OCI-LY3 (cell line): Measurements from ENCODE around the gene MED25.

Source experiments
- H2AFZ ChIP-seq: fragments of 200-600, 300-600 bp; shearing (Covaris generic); 2 replicates; pipeline ENCODE4 v1.6.0; 2014; ENCODE audit warnings: antibody characterized with exemption, low read depth, low read length
- H3K27ac ChIP-seq: fragments of 200-600, 300-600 bp; sonication (generic); 2 replicates; pipeline ENCODE4 v1.5.1; 2014; ENCODE audit warnings: mild to moderate bottlenecking, low read length, moderate library complexity, mixed read lengths
- H3K27me3 ChIP-seq: fragments of 200-600, 300-600 bp; sonication (generic); 2 replicates; pipeline ENCODE4 v1.6.1; 2014; ENCODE audit warnings: low read depth, low read length, mixed read lengths
- H3K36me3 ChIP-seq: fragments of 200-600, 300-600 bp; sonication (generic); replicated peaks from 2 replicates; pipeline ENCODE3; 2014; ENCODE audit warnings: low read depth, low read length, mixed read lengths
- H3K4me1 ChIP-seq: fragments of 300-600, 200-600 bp; sonication (generic); 2 replicates; pipeline ENCODE4 v1.6.1; 2014; ENCODE audit warnings: low read length, mixed read lengths
- H3K4me2 ChIP-seq: fragments of 200-600, 300-600 bp; sonication (generic); 2 replicates; pipeline ENCODE4 v1.6.1; 2014; ENCODE audit warnings: low read length, mixed read lengths
- H3K4me3 ChIP-seq: fragments of 300-600, 200-600 bp; sonication (generic); 2 replicates; pipeline ENCODE4 v1.5.1; 2014; ENCODE audit warnings: antibody characterized with exemption, mild to moderate bottlenecking, low read length, moderate library complexity
- H3K79me2 ChIP-seq: fragments of 300-600, 200-600 bp; shearing (Covaris generic); 2 replicates; pipeline ENCODE4 v1.6.1; 2014; ENCODE audit warnings: mild to moderate bottlenecking, low read length, mixed read lengths
- H3K9ac ChIP-seq: fragments of 300-600, 200-600 bp; shearing (Covaris generic); 2 replicates; pipeline ENCODE4 v1.6.0; 2014; ENCODE audit warnings: mild to moderate bottlenecking, low read length, moderate library complexity
- H3K9me3 ChIP-seq: fragments of 200-600, 300-600 bp; shearing (Covaris generic); 2 replicates; pipeline ENCODE4 v1.6.1; 2014; ENCODE audit warnings: low read length, mixed read lengths; ENCODE audit not compliant: insufficient read depth
- H4K20me1 ChIP-seq: fragments of 200-600, 300-600 bp; sonication (generic); 2 replicates; pipeline ENCODE4 v1.6.1; 2016; ENCODE audit warnings: low read length, mixed read lengths; ENCODE audit not compliant: insufficient read depth
- EZH2phosphoT487 ChIP-seq: fragments of 200-600 bp; shearing (Covaris generic); IDR thresholded peaks from 2 replicates; pipeline ENCODE4 v1.6.1; 2018; ENCODE audit warnings: antibody characterized with exemption, mixed run types, low read depth
- TF ChIP-seq, protein P1 (sequence below): fragments of 200-600, 300-600 bp; sonication (generic); IDR thresholded peaks from 2 replicates; pipeline ENCODE4 v1.5.1; 2014; ENCODE audit warnings: antibody characterized with exemption, low read length, low read depth

MED25 gene

DNA sequence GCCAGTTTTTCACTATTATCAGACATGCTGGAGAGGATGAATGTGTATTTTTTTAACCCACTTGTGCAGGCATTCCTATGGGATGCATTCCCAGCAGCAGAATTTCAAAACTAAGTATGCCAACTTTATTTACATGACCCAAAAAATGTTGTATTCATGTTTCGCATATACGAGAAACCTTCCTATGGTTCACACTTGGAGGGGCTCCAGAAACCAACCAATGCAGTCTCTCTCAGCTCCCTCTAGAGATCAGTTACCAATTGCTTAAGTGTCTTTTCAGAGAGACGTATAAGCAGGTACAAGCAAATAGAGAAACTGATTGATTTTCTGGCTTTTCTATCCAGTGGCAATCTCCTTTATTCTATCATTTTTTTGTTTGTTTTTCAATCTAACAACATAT, 27.3 kb downstream of the MED25 start:
- Histone ChIP-seq H3K4me1 (peaks cover 25% of the 10 kb centered on the region), H3K9me3 (peaks cover 7% of the 10 kb centered on the region), H3K27ac (no peak overlapping the region), H3K27me3 (no peaks in the 10 kb centered on the region), H4K20me1 (no peaks in the 10 kb centered on the region), H3K79me2 (no peaks in the 10 kb centered on the region), H2AFZ (no peak overlapping the region), H3K4me3 (no peak overlapping the region), H3K4me2 (no peak overlapping the region), H3K9ac (no peak overlapping the region), H3K36me3 (peaks cover 21% of the 10 kb centered on the region)
- TF ChIP-seq EZH2phosphoT487: no peak
- TF ChIP-seq, protein P1, sequence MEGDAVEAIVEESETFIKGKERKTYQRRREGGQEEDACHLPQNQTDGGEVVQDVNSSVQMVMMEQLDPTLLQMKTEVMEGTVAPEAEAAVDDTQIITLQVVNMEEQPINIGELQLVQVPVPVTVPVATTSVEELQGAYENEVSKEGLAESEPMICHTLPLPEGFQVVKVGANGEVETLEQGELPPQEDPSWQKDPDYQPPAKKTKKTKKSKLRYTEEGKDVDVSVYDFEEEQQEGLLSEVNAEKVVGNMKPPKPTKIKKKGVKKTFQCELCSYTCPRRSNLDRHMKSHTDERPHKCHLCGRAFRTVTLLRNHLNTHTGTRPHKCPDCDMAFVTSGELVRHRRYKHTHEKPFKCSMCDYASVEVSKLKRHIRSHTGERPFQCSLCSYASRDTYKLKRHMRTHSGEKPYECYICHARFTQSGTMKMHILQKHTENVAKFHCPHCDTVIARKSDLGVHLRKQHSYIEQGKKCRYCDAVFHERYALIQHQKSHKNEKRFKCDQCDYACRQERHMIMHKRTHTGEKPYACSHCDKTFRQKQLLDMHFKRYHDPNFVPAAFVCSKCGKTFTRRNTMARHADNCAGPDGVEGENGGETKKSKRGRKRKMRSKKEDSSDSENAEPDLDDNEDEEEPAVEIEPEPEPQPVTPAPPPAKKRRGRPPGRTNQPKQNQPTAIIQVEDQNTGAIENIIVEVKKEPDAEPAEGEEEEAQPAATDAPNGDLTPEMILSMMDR: no peak

DNA sequence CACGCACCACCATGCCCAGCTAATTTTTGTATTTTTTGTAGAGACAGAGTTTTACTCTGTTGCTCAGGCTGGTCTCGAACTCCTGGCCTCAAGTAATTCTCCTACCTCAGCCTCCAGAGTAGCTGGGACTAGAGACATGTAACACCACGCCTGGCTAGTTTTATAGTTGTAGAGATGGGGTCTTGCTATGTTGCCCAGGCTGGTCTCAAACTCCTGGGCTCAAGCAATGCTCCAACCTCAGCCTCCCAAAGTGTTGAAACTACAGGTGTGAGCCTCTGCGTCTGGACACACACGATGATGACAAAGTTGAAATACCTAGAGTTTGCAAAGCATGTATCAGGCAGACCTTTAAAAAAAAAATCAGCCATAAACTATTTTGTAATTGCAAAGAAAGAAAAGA, 28.3 kb downstream of the MED25 start:
- H4K20me1 ChIP-seq: no peaks in the 10 kb centered on the region

DNA sequence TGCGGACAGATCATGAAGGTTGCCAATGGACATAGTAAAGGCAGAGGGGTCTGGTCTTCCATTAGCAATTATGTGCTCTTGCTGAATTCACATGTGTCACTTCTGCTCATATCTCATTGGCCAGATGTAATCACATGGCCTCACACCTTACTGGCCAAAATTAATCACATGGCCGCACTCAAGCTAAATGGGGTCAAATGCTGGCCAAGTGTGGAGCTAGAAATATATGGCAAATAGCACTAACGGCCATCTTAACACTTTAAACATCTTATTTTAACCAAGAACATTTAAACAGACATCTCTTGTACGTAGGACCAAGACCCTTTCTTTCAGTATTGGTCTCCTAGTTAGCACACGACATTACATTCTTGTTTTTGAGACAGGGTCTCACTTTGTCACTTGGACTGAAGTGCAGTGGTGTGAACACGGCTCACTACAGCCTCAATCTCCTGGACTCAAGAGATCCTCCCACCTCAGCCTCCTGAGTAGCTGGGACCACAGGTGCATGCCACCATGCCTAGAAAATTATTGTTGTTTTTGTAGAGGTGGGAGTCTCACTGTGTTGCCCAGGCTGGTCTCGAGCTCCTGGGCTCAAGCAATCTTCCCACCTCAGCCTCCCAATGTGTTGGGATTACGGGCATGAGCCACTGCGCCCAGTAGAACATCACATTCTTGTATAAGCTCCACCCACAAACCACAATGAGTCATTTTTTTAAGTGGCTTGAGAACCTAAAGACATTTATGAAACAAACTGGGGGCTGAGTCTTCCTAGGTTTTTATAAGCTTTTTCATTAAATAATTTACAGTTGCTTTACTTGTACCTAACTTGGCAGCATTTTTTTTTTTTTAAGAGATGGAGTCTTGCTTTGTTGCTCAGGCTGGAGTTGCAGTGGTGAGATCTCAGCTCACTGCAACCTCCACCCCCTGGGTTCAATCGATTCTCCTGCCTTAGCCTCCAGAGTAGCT, 29.9 kb downstream of the MED25 start:
- H3K4me1 ChIP-seq: peaks cover 37% of the 10 kb centered on the region
- peaks cover 13% of the 10 kb centered on the region for H4K20me1 ChIP-seq
- H3K4me3 ChIP-seq: no peak overlapping the region; the same call in 1 of the 2 replicates
- H3K9me3 ChIP-seq: peaks cover 7% of the 10 kb centered on the region
- H3K4me2 ChIP-seq: peak overlapping the region; percentile 31
- H3K36me3 ChIP-seq: peaks cover 15% of the 10 kb centered on the region
- H2AFZ ChIP-seq: no peak overlapping the region
- TF ChIP-seq, protein P1: no peak
- no peak for TF ChIP-seq EZH2phosphoT487
- H3K27me3 ChIP-seq: no peaks in the 10 kb centered on the region
- H3K27ac ChIP-seq: no peak overlapping the region
- H3K9ac ChIP-seq: no peak overlapping the region
- peaks cover 14% of the 10 kb centered on the region for H3K79me2 ChIP-seq

More for the DNA sequence above, 28.3 kb downstream of the MED25 start:
- no peak overlapping the region for H3K9ac ChIP-seq
- no peak overlapping the region for H3K27ac ChIP-seq
- no peak overlapping the region for H3K4me2 ChIP-seq
- H3K36me3 ChIP-seq: peaks cover 15% of the 10 kb centered on the region
- H3K27me3 ChIP-seq: no peaks in the 10 kb centered on the region
- H2AFZ ChIP-seq: no peak overlapping the region
- H3K4me3 ChIP-seq: no peak overlapping the region
- H3K4me1 ChIP-seq: peaks cover 25% of the 10 kb centered on the region
- no peaks in the 10 kb centered on the region; the same call in 1 of the 2 replicates for H3K79me2 ChIP-seq
- peaks cover 7% of the 10 kb centered on the region for H3K9me3 ChIP-seq
- TF ChIP-seq, protein P1: no peak
- no peak for TF ChIP-seq EZH2phosphoT487

DNA sequence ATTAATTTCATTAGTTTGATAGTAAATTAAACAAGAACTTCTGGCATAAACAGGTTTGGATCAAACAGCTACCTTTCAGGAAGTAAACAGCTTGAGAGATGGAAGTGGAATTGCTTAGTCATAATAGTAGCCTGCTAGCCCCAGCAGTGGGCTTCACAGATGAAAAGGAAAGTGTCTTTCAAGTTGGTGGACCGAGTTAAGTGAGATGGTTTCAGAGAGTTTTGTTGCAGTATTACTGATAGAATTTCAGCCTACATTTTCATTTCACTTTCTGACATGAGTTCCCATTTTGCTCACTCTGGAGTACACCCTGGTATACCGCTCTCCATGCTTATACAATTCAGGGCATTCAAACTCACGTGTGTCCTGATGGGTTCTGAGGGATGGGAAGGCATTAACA, 30.8 kb downstream of the MED25 start:
- peak overlapping the region; percentile 31 for H3K4me2 ChIP-seq
- H3K4me3 ChIP-seq: no peak overlapping the region; the same call in 1 of the 2 replicates
- no peak overlapping the region for H3K9ac ChIP-seq
- peaks cover 23% of the 10 kb centered on the region for H3K79me2 ChIP-seq
- H2AFZ ChIP-seq: no peak overlapping the region
- H4K20me1 ChIP-seq: peaks cover 20% of the 10 kb centered on the region
- peaks cover 7% of the 10 kb centered on the region for H3K9me3 ChIP-seq
- TF ChIP-seq, protein P1: no peak
- TF ChIP-seq EZH2phosphoT487: no peak
- no peak overlapping the region for H3K27ac ChIP-seq
- peaks cover 15% of the 10 kb centered on the region for H3K36me3 ChIP-seq
- H3K4me1 ChIP-seq: peaks cover 43% of the 10 kb centered on the region
- no peaks in the 10 kb centered on the region for H3K27me3 ChIP-seq
